Uterus (tissue), 2 donors: ENCODE data around the gene AUH.

Experiments
- POLR2A ChIP-seq, 2 donors: fragments of 450-650 bp; IDR thresholded peaks; one replicate each; pipeline ENCODE4 v1.6.1; 2016; ENCODE audit warnings: antibody characterized with exemption in 2 of 2, mild to moderate bottlenecking in 1 of 2, moderate library complexity in 1 of 2
- TF ChIP-seq, protein P1 (sequence below), 4 experiments: fragments of 200-600 bp in 2 of 4; fragments of 450-650 bp in 2 of 4; sonication (generic) in 2 of 4; IDR thresholded peaks; one replicate each; pipeline ENCODE4 v1.5.1; 2016 to 2019; ENCODE audit warnings: antibody characterized with exemption in 4 of 4, mild to moderate bottlenecking in 2 of 4, moderate library complexity in 1 of 4

DNA sequence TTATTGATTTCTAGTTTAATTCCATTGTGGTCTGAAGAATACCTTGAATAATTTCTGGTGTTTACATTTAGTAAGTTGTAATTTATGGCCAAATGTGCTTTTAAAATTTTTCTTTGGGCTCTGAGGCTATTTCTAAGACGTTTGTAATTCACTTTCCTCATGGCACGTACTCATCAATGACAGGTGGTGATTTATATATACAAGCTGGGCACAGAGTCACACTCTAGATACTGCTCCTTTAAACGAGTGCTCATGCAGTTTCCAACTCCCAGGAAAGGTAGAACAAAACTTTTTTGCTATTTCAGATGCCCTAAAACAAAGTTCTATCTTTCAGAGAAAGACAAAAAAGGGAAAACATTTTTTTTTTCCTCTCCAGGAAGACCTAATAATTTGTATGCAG is 146.9 kb downstream of the AUH start:
- TF ChIP-seq, protein P1, sequence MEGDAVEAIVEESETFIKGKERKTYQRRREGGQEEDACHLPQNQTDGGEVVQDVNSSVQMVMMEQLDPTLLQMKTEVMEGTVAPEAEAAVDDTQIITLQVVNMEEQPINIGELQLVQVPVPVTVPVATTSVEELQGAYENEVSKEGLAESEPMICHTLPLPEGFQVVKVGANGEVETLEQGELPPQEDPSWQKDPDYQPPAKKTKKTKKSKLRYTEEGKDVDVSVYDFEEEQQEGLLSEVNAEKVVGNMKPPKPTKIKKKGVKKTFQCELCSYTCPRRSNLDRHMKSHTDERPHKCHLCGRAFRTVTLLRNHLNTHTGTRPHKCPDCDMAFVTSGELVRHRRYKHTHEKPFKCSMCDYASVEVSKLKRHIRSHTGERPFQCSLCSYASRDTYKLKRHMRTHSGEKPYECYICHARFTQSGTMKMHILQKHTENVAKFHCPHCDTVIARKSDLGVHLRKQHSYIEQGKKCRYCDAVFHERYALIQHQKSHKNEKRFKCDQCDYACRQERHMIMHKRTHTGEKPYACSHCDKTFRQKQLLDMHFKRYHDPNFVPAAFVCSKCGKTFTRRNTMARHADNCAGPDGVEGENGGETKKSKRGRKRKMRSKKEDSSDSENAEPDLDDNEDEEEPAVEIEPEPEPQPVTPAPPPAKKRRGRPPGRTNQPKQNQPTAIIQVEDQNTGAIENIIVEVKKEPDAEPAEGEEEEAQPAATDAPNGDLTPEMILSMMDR (IDR thresholded peaks at IDR 0.05), result no peak
- TF ChIP-seq POLR2A (IDR thresholded peaks at IDR 0.05), result no peak
